ENCODE measurements around the gene RAB11FIP4.

GRCh38 chr17:31568121-31568520, 176.6 kb downstream of the RAB11FIP4 start:
- TF ChIP-seq POLR2A (IDR thresholded peaks at IDR 0.05) (no peak), CTCF (IDR thresholded peaks at IDR 0.05 in 4 of 5, conservative IDR thresholded peaks at IDR 0.05 in 1 of 5) (no peak)

Measured in gastrocnemius medialis (tissue), 4 donors.